ENCODE measurements around the gene SLC25A29. TPM values are rescaled to one million over a fixed set of nuclear protein-coding genes. Genes with fewer than 3 reads are reported as not detected.
"Not testable (repeated sequence)": the region's sequence is repeated elsewhere in the genome, so short reads cannot be mapped to it uniquely, and the experiment has no call there.

SLC25A29 gene
- total RNA-seq, 1 donor from 2014 or later, result 58.9 TPM

- Histone ChIP-seq H3K27me3 (no peaks in the 10 kb centered on the region), H3K36me3 (no peaks in the 10 kb centered on the region), H3K4me3 (no peak overlapping the region), H3K27ac (no peak overlapping the region), H3K9me3 (no peaks in the 10 kb centered on the region), H3K4me1 (peaks cover 30% of the 10 kb centered on the region)
- intact Hi-C loops (cut with DNase I), result no loop called here
- no peak for TF ChIP-seq POLR2AphosphoS5 (IDR thresholded peaks at IDR 0.05; ENCODE audit: insufficient read depth in 1 of 2, low read depth in 1 of 2)
- no peak for TF ChIP-seq POLR2A (IDR thresholded peaks at IDR 0.05)
- no peak for TF ChIP-seq CTCF (IDR thresholded peaks at IDR 0.05)
- DNase-seq (ENCODE audit: extremely low spot score in 2 of 2), result no peak
These were observed 8.5 kb upstream of the SLC25A29 start for GRCh38 chr14:100314724-100315123.

GRCh38 chr14:100313464-100314230 is 7.4 kb upstream of the SLC25A29 start:
- H3K27ac ChIP-seq, result no peak overlapping the region
- no peak for DNase-seq (ENCODE audit: extremely low spot score in 2 of 2)
- intact Hi-C loops (cut with DNase I), result no loop called here

GRCh38 chr14:100312877-100313400 is 6.7 kb upstream of the SLC25A29 start:
- no peaks in the 10 kb centered on the region for H3K27me3 ChIP-seq
- peaks cover 30% of the 10 kb centered on the region for H3K4me1 ChIP-seq
- intact Hi-C loops (cut with DNase I), result no loop called here
- no peak overlapping the region for H3K27ac ChIP-seq
- TF ChIP-seq CTCF (IDR thresholded peaks at IDR 0.05) (no peak), POLR2A (IDR thresholded peaks at IDR 0.05) (no peak), POLR2AphosphoS5 (IDR thresholded peaks at IDR 0.05; ENCODE audit: insufficient read depth in 1 of 2, low read depth in 1 of 2) (no peak)
- H3K4me3 ChIP-seq, result no peak overlapping the region
- no peaks in the 10 kb centered on the region for H3K9me3 ChIP-seq
- DNase-seq (ENCODE audit: extremely low spot score in 2 of 2), result no peak
- H3K36me3 ChIP-seq, result no peaks in the 10 kb centered on the region

More at GRCh38 chr14:100313464-100314230, 7.4 kb upstream of the SLC25A29 start:
- Histone ChIP-seq H3K27me3 (no peaks in the 10 kb centered on the region), H3K4me1 (peaks cover 30% of the 10 kb centered on the region), H3K4me3 (no peak overlapping the region), H3K9me3 (no peaks in the 10 kb centered on the region), H3K36me3 (no peaks in the 10 kb centered on the region)
- TF ChIP-seq CTCF (IDR thresholded peaks at IDR 0.05), result no peak
- TF ChIP-seq POLR2AphosphoS5 (IDR thresholded peaks at IDR 0.05; ENCODE audit: insufficient read depth in 1 of 2, low read depth in 1 of 2), result peak in 1 of 2 donors; percentile 22
- no peak for TF ChIP-seq POLR2A (IDR thresholded peaks at IDR 0.05)

GRCh38 chr14:100312110-100312876 is 6.0 kb upstream of the SLC25A29 start:
- H3K4me3 ChIP-seq; intact Hi-C loops (cut with DNase I); H3K27me3 ChIP-seq; H3K9me3 ChIP-seq; DNase-seq (ENCODE audit: extremely low spot score in 2 of 2); H3K36me3 ChIP-seq; H3K27ac ChIP-seq: not testable (repeated sequence)
- H3K4me1 ChIP-seq, result peaks cover 30% of the 10 kb centered on the region

- no peaks in the 10 kb centered on the region for H3K9me3 ChIP-seq
- DNase-seq (ENCODE audit: extremely low spot score in 2 of 2), result no peak
- TF ChIP-seq CTCF (IDR thresholded peaks at IDR 0.05) (no peak), POLR2AphosphoS5 (IDR thresholded peaks at IDR 0.05; ENCODE audit: insufficient read depth in 1 of 2, low read depth in 1 of 2) (no peak), POLR2A (IDR thresholded peaks at IDR 0.05) (no peak)
- no peak overlapping the region for H3K27ac ChIP-seq
- H3K4me1 ChIP-seq, result peaks cover 42% of the 10 kb centered on the region
- H3K36me3 ChIP-seq, result no peaks in the 10 kb centered on the region
- intact Hi-C loops (cut with DNase I), result loop anchor here (5.0 kb wide), 1 partner anchor 72 kb away; the partner anchor contains the start of gene YY1
- no peaks in the 10 kb centered on the region for H3K27me3 ChIP-seq
- H3K4me3 ChIP-seq, result no peak overlapping the region
These were observed 2.9 kb upstream of the SLC25A29 start for GRCh38 chr14:100309028-100309737.

GRCh38 chr14:100308427-100308792 is 2.2 kb upstream of the SLC25A29 start:
- not testable (repeated sequence) for DNase-seq (ENCODE audit: extremely low spot score in 2 of 2); H3K36me3 ChIP-seq; H3K27me3 ChIP-seq; H3K9me3 ChIP-seq; H3K27ac ChIP-seq; H3K4me3 ChIP-seq
- intact Hi-C loops (cut with DNase I), result loop anchor here (5.0 kb wide), 1 partner anchor 71 kb away; the partner anchor contains the start of gene YY1
- H3K4me1 ChIP-seq, result peaks cover 47% of the 10 kb centered on the region
